D341Med (cell line): Measurements from ENCODE around the gene GCN1.

ENCODE experiments used
- DNase-seq: peaks from one replicate; pipeline ENCODE4 v3.0.0; 2012; ENCODE audit warnings: low spot score

GCN1 gene

DNA sequence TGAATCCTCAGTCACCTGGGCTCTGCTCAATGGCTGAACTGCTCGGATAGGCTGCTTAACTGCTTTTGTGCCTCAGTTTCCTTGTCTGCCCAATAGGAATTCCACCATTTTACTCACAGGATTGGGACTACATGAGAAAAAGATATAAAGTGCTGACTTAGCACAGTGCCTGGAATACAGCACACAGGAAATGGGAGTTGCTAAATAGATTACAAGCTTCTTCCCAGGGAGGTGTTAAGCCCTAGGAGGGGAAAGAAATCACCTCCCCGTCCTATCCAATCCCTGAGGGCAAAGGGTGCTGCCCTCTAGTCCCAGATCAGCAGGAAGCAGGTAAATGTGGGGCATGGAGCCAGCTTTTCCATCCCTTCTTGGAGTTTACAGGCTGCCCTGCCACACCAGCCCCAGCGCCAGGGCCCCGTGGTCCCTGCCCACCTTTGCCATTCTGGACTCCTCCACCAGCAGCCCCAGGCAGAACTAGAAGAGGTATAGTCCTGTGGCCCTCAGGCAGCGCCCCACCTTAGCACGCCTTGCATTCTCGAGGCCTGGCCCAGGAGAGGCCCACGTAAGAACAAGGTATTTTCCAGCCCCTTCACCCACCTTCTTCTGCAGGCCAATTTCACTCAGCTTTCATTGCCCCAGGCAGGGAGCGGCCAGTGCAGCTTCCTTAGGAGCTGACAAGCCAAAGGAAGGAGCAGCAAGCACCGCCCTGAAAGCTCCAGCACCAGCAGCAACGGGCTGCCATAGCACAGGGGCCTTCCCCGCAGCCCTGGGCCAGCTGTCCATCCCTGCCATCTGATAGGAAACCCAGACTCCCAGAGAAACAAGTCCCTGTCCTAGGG, 35.2 kb upstream of the GCN1 start:
- DNase-seq = no peak

DNA sequence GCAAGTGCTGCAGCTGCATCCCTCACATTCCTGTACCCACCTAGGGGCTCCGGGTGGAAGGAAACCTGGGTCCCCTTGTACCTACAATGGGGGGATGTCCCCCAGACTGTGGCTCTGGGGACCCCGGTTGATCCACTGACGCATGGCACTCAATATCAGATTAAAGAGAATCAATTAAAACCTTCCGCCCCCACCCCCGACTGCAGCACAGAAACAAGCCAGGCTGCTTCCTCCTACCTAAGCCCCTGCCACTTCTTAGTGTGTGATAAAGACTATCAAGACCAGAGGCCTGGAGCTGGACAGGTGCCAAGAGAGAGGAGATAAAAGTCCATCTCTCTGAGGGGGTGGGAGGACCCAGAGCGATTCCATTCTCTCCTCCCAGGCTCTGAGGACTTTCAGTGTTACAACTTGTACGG, 34.6 kb upstream of the GCN1 start:
- DNase-seq = no peak

DNA sequence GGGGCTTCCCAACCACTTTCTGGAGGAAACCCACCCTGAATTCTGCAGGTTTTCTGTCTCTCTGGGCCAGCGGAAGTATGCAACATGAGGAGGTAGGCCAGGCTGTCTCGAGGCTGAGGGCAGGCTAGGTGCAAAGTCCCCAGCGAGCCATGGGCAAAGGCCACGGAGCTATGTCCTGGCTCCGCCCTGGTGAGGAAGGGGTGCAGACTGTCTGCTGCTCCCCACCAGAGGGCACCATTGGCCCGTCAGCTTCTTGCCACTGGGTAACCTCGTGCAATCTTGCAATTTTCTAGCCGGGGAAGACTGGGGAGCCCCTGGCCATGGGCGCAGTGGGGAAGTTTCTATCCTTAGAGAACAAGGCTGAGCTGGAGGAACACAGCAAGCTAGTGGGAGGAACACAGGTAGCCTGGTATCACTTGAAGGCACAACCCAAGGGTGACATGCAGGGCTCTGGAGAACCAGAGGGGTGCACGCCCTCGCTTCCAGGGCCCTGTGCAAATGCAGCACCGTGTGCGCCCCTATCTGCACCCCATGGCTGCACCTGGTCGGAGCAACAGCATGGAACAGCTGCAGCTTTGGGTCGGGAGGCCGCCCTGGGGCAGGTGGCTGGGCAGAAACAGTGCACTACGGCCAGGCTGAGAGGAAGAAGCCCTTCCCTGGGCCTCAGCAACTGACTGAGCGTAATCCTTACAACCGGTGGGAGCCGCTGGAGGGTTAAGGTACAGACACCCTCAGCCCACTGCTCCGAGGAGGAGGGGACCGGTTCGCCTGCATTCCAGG, 34.0 kb upstream of the GCN1 start:
- peak; percentile 90 for DNase-seq

DNA sequence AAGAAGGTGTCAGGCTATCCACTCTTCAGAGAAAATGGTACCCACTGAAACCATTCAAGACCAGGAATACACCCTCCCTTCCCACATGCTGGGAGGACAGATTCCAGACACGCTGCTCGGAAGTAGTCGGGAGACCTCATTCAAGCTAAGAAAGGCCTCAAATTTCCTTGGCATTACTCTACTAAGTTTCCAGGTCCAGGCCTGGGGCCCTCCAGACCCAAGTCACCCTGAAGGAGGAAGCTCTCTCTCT, 33.5 kb upstream of the GCN1 start:
- no peak for DNase-seq

DNA sequence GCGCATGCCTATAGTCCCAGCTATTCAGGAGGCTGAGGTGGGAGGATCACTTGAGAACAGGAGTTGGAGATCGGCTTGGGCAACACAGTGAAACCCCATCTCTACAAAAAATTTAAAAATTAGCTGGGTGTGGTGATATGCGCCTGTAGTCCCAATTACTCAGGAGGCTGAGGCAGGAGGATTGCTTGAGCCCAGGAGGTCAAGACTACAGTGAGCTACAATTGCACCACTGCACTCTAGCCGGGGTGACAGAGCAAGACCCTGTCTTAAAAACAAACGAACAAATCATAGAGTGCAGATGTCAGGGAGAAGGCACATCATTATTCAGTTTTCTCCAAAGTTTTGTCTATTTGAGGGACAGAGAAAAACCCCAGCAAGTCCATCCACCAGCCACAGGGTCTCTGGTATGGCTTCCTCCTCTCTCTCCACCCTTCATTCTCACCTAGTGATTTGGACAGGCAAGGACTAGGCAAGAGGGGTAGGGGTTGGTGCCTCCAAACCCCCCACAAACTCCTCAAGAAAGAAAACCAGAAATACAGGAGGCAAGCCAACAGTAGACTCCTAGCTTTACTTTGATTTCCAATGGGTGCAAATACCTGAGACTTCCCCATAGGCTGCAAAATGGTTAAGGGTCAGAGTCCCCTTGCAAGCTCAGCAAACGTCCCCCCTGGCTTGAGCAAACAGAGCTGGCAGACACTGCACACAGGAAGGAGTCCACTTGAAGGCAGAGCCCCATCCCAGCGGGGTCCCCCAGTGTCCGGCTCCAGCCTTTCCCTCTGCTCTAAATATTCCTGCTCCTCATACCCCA, 32.9 kb upstream of the GCN1 start:
- no peak for DNase-seq

DNA sequence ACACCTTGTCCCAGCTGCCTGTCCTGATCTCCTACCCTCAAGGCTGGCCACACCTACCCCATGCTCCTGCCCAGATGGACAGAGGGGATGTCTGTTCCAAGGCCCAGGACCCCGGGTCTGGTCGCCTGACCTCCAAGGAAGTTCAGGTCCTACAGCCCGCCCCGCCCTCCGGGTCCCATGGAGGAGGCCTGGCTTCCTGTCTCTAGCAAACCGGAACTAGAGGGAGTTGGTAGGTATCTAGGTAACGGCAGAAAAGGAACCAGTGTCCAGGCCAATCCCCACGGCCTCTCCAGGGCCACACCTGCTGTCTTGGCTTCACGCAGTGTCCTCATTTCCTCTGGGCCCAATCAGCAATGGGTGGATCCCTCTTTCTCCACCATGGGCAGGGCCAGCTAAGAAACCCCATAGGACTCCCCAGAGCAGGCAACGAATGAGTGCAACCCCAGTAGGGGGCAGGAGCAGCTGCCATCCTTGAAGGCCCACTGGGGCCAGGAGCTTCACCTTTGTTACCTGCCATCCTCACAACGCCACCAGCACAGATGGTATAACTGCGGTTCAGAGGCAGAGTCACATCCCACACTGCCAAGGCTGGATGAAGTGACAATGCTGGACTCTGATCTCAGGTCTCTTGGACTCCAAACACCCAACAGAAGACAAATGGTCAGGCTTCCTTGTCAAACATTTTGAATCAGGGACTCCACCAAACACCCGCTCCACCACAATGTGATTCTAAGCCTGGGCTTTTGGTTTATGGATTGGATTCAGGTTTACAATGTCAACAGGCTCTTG, 31.5 kb upstream of the GCN1 start:
- no peak for DNase-seq

DNA sequence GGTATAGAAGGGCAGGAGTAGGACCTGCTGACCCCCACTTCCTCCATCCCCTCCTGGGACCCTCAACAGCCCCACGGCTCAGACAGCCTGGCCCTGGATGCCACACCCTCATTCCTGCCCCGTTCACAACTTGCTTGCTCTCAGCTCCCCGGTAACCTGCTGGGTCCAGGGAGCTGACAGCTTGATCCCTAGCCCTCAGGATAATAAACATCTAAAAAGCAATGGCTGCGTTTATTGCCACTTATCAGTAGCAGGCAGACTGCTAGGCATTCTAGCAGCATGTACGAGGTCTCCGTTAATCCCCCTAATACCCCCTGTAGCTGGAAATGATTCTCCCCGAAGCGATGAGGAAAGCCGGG, 30.7 kb upstream of the GCN1 start:
- DNase-seq = peak; percentile 63

DNA sequence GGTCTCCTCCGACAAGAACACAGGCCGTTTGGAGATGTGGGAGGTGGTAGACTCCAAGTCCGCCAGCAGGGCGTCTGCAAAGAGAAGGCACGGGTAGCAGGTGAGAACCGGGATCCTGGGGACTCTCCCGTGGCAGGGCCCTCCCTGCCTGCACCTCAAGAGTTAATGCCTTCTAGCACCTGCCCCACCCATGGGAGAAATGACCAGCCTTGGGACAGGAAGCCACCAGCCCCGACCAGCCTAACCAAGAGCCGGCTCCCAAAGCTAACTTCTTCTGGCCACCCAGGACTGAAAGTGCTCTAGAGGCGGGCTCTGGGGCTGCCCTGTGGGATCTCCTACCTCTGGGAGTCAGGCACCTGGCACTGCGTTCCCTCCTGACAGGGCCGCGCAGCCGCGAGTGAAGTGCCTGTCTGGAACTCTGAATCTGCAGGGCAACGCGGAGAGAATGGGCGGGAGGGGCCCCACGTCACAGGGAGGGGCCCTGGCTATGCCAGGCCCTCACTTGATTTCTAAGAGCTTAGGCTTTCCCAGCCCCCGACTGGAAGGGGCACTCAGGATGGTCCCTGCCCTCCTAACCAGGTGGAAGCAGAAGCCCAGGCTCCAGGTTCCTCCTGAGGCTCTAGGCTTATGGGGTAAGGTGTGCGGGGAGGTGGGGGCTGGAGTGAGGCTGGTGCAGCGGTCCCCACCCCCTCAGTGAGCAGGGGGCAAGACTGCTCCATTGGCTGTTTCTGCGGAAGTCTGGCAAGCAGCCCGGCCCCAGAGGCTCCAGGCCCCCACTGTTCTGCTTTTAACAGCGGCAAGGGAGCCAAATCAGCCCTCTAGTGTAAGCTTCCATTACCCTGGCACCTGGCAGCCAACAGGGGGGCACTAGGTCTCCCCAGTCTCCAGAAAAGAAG, 30.0 kb upstream of the GCN1 start:
- no peak for DNase-seq

DNA sequence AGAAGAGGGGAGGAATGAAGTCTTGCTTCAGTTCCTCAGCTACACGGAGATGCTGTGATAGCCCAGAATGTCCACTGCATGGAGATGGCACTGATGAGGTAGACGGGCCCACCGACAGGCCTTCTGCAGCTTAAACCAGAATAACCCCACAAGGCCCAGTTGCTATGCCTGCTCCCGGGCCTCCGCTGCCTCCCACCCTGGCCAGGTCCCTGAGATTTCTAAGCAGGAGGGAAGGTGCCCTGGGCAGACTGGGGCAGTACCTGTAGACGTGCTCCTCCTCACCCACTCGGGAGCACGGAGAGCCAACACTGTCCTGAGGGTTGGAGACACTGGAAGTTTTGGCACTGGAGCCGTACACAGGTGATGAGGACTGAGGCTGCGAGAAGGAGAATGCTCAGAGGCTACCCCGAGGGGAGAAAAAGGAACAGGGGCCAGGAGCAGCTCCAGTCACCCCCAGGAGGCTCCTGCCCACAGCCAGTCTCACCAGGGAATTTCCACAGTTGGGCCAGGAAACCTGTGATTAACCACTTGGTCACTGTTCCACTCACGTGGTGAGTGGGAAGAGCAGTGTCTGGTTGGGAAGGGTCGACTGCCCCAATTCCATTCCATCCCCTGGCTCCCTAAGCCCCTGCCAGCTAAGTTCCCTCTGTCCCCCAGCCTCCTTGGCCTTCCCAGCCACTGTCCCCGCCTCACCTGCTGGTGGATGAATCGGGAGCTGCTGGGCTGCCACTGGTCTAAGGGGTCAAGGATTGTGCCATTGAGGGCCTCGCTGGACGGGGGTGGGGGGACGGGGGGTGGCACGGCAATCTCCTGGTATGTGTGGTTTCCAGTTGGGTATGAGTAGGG, 29.2 kb upstream of the GCN1 start:
- DNase-seq = no peak

DNA sequence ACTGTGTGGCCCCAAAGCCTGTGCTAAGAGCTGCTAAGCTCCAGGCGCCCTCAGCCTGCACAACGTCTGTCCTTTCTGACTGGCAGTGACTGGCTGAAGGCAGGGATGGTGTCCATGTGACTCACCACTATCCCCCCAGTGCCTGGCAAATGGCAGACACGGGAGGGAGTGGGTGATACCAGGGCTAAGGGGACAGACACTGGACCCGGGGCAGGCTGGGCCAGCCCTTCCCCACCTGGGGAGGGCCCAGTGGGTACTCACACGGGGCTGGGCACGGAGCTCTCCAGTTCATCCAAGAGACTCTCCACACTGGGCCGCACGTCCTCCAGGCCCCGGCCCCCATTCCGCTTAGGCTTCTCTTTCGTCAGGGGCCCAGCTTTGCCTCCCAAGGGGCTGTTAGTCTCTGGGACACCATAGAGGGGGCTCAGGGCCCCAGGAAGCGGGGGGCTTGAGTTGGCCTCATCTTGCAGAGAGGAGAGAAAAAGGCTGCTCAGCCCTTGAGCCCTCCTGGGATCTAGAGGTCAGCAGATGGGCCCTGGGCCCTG, 27.8 kb upstream of the GCN1 start:
- no peak for DNase-seq

DNA sequence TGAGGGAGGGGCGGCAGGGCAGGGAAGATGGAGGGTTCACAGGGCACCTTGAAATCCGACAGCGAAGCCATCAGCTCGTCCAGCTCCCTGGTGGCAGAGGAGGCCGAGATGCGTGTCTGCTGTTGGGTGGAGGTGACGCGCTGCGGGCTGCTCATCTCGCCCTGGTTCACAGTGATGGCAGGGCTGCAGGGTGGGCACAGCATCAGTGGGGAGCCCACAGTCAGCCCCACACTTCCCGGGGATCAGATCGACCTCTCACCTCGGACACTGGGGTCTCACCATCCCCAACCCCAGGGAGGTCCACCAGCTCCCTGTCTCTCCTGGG, 27.0 kb upstream of the GCN1 start:
- DNase-seq = no peak

DNA sequence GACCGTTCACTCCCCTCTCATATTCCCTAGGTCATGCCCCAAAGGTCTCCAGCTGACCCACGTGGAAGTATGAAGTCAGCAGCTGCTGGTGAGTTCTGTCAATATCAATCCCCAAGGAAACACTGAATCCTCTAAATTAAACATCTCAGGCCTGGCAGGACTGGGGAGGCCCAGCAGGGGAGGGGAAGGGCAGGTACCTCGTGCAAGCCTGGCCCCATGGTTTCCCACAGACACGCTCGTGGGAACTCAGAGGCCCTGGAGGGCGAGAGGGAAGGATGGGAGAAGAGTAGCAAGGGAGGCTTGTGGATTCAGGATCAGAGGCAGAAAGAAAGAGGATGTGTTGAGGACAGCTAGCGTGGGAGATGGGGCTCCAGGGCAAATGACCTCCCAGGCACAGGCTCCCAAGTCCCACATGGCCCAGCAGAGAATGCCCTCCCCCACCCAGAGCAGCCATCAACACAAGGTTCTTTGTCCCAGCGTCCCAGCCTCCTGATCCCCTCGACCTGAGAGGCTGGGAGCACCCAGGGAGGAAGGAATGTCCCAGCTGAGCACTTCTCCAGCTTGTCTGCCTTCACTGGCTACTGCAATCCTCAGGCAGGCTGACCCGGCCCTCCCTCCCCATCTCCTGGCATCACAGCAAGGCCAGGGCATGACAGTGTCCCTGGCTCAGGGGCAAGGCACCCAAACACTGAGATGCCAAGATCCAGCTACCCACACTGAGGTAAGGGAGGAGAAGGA, 26.5 kb upstream of the GCN1 start:
- no peak for DNase-seq

DNA sequence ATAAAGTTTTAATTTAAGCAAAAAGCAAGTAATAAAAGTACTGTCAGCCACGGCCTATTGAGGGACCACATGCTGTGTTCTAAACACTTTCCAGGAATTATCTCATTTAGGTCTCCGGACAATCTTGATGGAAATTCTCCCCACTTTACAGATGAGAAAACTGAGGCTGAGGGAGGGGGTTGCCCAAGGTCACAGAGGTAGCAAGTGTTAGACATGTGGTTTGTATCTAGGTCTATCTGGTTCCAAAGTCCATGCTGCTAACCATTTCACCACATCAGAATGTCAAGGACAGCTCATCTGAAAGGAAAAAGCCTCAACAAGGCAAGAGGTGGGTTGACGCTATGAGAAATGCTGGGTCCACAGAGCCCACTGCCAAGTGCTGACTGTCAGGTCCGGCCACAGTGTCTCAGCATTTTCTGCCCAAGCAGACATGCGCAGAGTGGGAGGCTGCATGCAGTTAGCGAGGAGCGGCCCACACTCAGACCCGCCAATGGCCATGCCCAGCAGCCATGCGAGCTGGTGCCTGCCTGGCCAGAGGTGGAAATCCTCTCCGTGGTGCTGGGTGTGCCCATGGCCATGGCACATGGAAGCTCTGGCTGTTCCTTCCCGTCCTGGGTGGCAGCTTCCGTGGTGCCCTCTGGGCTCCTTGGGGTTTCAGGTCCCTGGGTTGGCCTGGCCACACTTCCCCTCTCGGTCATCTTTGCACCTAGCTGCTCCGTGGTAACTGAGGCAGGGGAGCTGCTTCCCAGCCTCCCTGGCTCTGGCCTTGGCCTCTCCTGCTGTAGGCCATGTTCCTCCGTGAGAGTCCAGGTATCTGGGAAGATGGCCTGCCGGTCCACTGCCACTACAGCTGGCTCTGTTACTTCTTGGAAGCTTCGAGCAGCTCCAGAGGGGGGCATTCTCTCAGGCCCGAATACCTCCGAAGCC, 24.4 kb upstream of the GCN1 start:
- no peak for DNase-seq

DNA sequence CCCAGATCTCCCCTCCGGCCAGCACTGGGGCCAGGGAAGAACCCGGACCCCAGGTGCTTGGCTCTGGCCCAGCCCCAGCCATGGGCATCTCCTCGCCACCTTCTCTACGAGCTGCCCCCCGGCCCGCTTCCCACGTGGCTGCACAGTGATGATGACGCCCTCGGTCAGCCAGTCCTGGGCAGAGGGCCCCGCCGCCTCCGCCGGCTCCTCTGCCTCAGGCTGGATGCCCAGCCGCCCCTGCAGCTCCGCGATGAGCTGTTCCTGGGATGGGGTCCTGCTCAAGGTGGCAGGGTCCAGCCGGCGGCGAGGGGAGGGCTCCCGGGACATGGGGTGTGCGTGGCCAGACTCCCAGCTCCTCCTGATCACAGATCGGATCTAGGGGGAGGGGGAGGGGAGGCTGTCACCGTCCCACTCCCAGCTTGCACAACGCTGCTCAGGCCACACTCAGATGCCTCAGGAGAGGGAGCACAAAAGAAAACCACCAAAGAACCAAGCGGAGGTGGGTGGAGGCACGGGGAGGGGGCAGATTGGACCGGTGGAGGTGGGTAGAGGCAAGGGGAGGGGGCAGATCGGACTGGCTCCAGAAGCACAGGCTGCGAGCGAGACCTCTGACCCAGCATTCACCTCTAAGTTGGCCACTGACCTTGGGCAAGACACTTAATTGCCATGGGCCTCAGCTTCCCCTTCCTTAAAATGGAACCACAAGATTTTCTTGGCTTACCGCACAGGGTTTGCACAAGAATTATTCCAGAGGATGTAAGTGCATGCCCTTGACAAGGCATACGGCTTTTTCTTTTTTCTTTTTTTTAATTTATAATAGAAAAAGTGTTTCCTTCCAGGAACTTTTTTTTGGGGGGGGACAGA, 22.5 kb upstream of the GCN1 start:
- peak; percentile 36 for DNase-seq

DNA sequence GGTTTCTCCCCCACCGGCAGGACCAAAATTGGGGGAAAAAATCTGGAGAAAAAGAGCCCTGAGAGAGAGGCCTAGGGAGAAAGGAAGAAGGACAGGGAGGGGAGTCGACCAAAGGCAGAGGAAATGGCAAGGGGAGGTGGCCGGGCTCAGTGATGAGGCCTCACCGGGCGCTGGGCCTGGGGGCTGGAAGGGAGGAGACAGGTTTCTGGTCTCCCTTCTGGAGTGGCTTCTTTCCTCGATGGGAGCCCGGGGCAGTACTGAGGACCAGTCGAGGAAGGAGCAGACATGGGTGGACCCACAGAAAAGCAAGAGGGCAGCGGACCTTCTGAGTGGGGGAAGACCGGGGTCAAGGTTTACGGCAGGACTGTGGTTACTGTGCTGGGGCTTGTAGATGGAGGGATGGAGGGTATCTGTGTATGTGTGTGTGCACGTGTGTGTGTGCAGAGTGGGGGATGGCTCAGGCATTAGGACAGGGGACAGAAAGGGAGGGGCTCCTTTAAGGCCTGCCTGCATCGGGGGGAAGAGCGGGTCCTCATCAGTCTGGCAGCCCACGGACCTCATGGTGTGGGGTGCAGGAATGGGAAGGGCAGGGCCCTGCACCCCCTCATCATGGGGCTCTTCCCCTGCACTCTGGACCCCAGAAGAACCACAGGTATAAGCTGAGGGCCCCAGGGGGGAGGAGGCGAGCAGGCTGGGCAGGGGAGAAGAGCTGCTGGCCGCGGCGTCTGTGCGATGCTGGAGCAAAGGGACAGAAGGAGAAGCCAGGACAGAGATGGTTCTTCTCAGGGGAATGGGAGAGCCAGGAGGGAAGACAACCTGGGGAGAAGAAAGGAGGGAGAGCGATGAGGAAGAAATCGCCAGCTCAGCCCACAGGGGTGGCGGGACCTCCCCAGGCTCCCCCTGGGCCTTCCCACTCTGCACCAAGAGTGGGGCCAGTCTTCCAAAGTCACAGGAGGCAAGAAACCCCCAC, 21.5 kb upstream of the GCN1 start:
- peak; percentile 37 for DNase-seq

DNA sequence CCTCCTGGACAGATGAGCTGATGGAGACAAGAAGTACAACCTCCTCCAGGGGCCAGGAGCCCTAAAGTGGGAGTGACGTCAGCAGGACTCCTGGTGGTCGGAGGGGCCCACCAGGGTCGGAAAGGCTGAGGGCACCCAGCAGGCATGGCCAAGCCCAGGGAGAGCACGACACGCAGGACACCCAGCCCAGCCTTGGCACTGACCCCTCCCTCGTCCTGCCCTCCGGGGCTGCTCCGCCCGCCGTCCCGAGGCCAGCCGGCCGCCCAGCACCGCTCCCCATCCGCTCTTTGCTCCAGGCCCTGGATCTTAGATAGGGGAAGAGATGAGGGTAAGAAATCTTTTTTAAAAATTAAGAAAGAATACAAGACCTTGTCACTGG, 20.8 kb upstream of the GCN1 start:
- DNase-seq = peak; percentile 27
